Stimulated activated CD4-positive, alpha-beta T cell treated with anti-CD3 and anti-CD28 coated beads, Interleukin-1b, Interleukin-23, amount 100 ng/mL, for 24 hours (primary cell): ENCODE measurements around the gene IRAK2.

Source experiments
- DNase-seq, 4 experiments: peaks; one replicate each; pipeline ENCODE4 v3.0.0-alpha.2; 2020; ENCODE audit warnings: low read depth in 4 of 4, low spot score in 1 of 4

IRAK2 gene

DNA sequence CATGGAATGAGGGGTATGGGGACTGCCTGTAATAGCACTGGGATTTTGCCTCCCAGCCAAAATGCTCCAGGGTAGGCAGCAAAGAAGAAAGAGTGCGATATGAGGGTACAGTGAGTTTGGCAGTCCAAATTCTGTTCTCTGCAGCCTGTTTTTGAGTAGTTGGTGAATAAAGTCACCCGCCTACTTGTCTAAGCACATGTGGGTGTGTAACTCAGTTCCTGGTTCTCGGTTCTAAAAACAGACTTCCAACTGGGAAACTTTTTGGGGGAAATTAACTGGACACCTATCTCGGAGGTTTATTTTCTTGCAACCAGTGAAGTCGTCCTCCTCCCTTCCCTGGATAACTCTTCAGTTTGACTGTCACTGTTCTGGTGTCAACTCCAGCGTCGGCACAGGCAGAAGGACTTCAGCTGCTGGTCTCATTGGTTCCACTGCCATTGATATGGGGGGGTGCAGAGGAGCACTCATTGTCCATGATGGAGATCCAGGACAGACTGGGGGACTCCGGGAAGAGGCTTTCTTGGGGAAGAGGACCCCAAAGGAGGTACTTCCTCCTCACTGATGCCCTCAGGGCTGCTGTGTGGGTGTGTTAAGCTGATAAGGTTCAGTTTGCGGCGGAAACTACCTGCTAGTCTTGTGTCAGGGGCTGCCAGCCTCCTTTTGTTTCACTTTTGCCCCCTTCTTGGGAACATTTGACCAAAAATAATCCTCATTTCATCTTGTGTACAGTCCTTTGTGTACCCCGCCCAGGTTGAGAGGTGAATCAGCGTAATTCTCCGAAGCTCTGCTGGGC lies 114.9 kb downstream of the IRAK2 start:
- no peak for DNase-seq

GRCh38 chr3:10280177-10280529 lies 115.4 kb downstream of the IRAK2 start:
- DNase-seq, result no peak

DNA sequence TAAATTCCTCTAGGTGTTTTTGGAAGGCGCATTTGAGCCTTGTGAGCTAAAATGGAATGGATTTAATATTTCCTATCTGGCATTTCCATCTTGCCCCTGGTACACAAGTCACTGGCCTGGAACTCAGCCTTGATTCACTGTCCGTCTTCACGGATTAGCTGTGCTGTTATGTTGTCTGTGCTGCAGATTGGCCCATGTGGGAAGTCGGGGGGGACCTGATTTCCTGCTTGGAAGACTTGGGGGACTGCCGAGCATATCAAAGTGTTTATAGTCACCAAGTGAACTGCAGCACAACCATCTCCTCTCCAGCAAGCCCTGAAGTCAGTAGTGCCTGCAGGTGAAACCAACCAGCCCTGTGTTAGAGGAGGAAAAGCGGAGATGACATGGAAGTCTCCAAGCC lies 115.9 kb downstream of the IRAK2 start:
- no peak for DNase-seq

GRCh38 chr3:10281951-10282350 lies 117.2 kb downstream of the IRAK2 start:
- no peak for DNase-seq

DNA sequence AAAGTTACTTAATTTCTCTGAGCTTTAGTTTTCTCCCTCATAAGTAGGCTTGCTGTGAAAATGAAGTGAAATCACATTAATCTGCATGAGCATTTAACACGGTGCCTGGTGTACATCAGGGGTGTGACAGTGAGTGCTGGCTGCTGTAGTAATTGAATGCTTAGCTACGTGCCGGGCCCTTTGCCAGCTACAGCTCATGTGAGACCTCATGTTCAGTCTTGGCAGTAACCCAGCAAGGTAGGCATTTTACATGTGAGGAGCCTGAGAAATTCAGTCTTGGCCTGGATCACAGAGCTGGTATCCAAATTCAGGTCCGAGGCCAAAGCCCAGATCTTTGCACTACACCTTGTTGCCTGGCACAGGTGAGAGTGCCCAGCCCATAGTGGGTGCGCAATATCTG lies 118.9 kb downstream of the IRAK2 start:
- DNase-seq, result no peak

GRCh38 chr3:10284496-10284895 lies 119.8 kb downstream of the IRAK2 start:
- DNase-seq, result peak in 1 of 4 experiments; percentile 10

GRCh38 chr3:10285272-10286132 lies 120.8 kb downstream of the IRAK2 start:
- no peak for DNase-seq

DNA sequence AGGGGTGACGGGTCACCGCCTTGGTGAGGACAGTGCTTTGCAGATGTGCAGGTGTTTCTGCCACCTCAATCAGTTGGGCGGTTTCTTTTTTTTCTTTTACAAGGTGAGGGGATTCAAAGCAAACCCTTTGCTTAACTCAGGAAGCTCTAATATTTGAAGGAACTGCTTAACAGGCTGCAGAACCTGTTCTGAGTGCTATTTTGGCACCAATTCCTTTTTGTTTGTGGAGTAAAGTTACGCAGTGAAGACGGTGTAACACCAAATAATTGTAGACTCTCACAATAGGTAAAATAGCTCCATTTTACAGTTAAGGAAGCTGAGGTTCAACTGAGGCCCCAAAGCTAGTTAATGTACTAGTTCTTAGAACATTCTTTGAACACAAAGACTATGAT lies 121.4 kb downstream of the IRAK2 start:
- no peak for DNase-seq

DNA sequence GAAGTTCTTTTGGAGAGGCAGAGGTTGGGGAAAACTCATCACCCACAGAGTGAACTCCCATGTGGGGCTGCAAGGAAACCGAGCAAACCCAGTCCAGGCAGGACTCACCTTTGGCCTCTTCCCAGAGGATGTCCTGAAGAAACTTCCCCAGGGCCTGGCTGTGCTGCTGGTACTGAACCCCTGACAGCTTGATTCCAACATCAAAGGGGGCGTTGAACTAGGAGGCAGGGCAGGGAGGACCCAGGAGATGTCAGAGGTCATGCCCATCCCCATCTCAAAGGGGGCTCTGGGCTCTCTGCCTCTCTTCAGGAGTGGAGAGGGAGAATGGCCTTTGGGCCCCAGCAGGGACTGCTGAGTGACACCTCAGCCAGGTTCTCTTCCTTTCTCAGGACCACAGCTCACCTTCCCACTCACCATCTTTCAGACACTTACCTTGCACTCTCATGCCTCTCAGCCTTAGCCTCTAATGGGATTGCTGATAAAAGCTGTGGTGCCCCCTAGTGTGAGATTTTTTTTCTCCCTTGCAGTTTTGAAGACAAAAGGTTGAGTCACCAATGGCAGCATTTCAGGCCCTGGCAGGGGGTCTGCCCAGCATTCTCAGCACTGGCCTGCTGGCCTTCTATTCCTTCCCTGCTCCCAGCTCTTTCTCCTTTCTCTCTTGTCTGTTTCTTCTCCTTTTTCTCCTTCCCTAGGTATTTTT lies 122.0 kb downstream of the IRAK2 start:
- no peak for DNase-seq

- no peak for DNase-seq
Measured at GRCh38 chr3:10287936-10288574, 123.3 kb downstream of the IRAK2 start.

GRCh38 chr3:10288575-10288960 lies 123.8 kb downstream of the IRAK2 start:
- DNase-seq, result no peak

GRCh38 chr3:10289077-10289476 lies 124.4 kb downstream of the IRAK2 start:
- no peak for DNase-seq

- DNase-seq, result no peak
Measured at GRCh38 chr3:10289787-10290355, 125.2 kb downstream of the IRAK2 start.

DNA sequence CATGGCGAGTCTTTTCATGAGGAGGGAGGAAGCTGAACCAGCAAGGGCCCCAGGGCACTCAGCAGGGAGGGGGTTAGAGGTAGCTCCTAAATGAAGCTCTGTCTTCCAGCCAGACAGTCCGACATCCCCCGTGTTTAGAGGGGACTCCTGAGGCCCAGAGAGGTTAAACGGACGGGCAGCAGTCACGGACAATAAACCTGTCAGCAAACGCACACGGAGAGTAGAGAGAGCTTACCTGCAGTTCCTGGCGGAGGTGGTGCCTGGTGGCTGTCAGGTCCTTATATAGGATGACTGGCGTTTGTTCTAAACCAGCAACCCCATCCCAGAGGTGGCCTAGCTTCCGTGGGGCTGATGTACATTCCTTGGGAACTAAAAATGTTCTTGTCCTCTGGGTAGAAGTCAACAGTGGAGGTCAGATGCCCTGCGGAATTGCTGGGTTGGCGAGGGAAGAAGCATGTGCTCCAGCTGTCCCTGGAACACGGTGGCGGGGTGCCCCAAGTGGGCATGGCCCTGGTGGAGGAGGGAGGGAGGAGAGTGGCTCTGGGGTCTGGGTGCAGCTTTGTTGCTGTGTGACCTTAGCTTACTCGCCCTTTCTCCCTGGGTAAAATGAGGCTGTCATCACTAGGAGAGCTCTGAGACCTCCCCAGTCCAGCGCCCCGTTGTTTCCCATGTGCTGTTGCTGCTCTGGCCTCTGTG lies 125.9 kb downstream of the IRAK2 start:
- no peak for DNase-seq

- DNase-seq, result no peak
Measured at GRCh38 chr3:10291641-10292040, 126.9 kb downstream of the IRAK2 start.

DNA sequence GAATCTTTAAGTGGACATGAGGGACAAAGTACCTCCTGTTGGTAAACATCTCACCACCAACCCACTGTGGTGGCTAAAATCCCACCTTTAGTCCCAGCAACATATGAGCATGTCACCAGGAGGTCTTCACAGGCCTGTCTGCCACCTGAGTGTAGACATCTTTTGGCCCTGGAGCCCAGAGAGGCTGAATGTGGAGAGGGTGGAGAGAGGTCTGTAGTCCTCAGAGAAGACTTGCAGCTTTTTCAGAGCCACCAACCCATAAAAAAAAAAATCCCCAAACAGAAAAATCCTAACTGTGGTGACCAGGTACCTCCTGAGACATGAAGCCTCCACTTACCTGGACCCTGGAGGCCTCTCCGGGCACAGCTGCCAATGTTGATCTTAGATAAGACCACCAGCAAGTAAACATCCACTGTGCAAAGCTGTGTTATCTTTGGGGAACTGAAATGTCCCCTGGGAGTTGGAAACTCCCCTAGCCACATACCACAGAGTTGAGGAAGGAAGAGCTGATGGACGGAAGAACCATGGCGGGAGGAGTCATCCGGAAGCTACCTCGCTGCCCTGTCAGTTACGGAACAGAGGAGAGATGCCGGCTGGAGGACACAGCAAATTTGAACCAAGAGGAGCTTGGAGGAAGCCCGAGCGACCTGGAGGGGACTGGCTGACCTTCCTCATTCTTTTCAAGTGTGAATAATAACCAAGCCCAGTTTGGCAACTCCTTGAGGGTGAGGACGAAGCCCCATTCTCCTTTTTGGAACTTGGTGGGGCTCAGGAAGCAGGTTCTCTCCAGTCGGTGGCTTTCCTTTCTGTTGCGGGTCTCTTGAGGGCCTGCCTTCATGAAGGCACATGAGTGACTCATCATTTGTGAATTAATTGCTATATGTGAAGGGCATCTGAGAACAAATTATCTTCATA lies 128.0 kb downstream of the IRAK2 start, which contains the start of gene GHRL:
TSS of gene GHRL (minus strand) at position 443 of the 915 bp plus-strand sequence. CDS start 2,767 bp downstream, outside the sequence.
- DNase-seq, result no peak
